Activated naive CD4-positive, alpha-beta T cell treated with anti-CD3 and anti-CD28 coated beads for 36 hours (primary cell): ENCODE data around the gene RNF130. TPM values are rescaled to one million over a fixed set of nuclear protein-coding genes. Genes with fewer than 3 reads are reported as not detected.

Experiments
- CTCF ChIA-PET: fragments of 350-600 bp; sonication (Branson Sonifier 250); formaldehyde crosslinking; loops from one replicate; lab custom pipeline; 2021; ENCODE audit warnings: antibody characterized with exemption; lab: Charles Lee
- DNase-seq: peaks from one replicate; pipeline ENCODE4 v3.0.0-alpha.2; 2020
- H3K27ac Mint-ChIP-seq: one replicate; pipeline ENCODE4 v1.8.0; 2021; ENCODE audit warnings: mild to moderate bottlenecking, mixed read lengths
- H3K27me3 Mint-ChIP-seq: one replicate; pipeline ENCODE4 v1.8.0; 2021; ENCODE audit warnings: low read depth, mixed read lengths
- H3K36me3 Mint-ChIP-seq: one replicate; pipeline ENCODE4 v1.8.0; 2021; ENCODE audit warnings: low read depth, mixed read lengths
- H3K4me1 Mint-ChIP-seq: one replicate; pipeline ENCODE4 v1.8.0; 2021; ENCODE audit warnings: low read depth, mixed read lengths
- H3K4me3 Mint-ChIP-seq: one replicate; pipeline ENCODE4 v1.8.0; 2021; ENCODE audit warnings: mild to moderate bottlenecking, moderate library complexity, mixed read lengths
- H3K9me3 Mint-ChIP-seq: one replicate; pipeline ENCODE4 v1.8.0; 2021; ENCODE audit warnings: mixed read lengths
- intact Hi-C: fragments of 100-400 bp; cut with micrococcal nuclease; formaldehyde crosslinking; loops from one replicate; pipeline ENCODE4 v1.15.1; 2023
- total RNA-seq, 2 experiments: library from RNA; stranded (reverse); gene quantifications; one replicate each; pipeline ENCODE4 v1.2.3, GENCODE V29; 2021

Gene RNF130
- total RNA-seq, 2 experiments from 2014 or later: 10.3 to 11.9 TPM

GRCh38 chr5:180060192-180060591, 11.4 kb downstream of the RNF130 start:
- Mint-ChIP-seq H3K4me3 (no peak overlapping the region), H3K27me3 (no peaks in the 10 kb centered on the region)

DNA sequence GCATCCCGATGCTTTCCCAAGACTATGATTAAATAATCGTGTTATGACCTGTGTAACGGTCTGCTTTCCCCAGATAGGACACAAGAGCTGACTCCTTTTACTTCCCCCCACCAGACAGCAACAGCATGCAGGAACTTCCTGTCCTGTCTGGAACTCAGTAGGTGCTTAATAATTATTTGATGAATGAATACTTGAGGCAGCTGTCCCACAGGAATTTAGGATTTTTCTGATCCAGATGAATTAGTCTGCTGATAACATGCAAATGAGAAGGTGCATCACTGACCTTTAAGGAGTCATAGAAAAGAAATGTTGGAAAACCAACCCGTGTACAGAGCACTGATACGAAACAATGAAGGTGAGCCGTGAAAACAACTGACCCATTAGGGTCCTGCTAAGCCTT, 12.2 kb downstream of the RNF130 start:
- no peak for DNase-seq
- H3K27me3 Mint-ChIP-seq: no peaks in the 10 kb centered on the region
- H3K4me1 Mint-ChIP-seq: no peaks in the 10 kb centered on the region
- H3K4me3 Mint-ChIP-seq: no peak overlapping the region
- H3K9me3 Mint-ChIP-seq: no peaks in the 10 kb centered on the region
- no peak overlapping the region for H3K27ac Mint-ChIP-seq
- intact Hi-C loops: no loop called here
- CTCF ChIA-PET: no interaction called here
- no peaks in the 10 kb centered on the region for H3K36me3 Mint-ChIP-seq

More at GRCh38 chr5:180060192-180060591, 11.4 kb downstream of the RNF130 start:
- intact Hi-C loops: no loop called here
- Mint-ChIP-seq H3K4me1 (no peaks in the 10 kb centered on the region), H3K27ac (no peak overlapping the region), H3K9me3 (no peaks in the 10 kb centered on the region), H3K36me3 (no peaks in the 10 kb centered on the region)
- CTCF ChIA-PET: no interaction called here
- no peak for DNase-seq

DNA sequence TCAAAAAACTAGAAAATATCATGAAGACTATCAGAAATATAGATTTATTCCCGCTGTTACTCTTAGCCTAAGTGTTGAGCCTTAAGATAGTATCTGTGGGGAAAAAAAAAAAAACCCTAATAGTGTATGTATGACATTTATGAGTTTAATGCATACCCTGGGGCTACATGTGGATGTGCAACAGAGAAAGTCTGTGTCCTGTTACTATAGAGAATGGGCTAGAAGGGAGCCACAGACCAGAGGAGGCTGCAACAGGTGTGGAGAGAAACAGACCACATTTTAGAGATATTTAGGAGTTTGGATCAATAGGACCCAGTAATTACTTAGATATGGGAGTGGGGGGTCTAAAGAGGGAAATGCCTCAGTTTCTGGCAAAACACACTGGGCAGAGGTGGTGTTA, 15.4 kb downstream of the RNF130 start:
- Mint-ChIP-seq H3K4me3 (no peak overlapping the region), H3K9me3 (no peaks in the 10 kb centered on the region), H3K27ac (no peak overlapping the region), H3K36me3 (no peaks in the 10 kb centered on the region), H3K27me3 (no peaks in the 10 kb centered on the region), H3K4me1 (peaks cover 10% of the 10 kb centered on the region)
- CTCF ChIA-PET: no interaction called here
- intact Hi-C loops: no loop called here
- DNase-seq: no peak

DNA sequence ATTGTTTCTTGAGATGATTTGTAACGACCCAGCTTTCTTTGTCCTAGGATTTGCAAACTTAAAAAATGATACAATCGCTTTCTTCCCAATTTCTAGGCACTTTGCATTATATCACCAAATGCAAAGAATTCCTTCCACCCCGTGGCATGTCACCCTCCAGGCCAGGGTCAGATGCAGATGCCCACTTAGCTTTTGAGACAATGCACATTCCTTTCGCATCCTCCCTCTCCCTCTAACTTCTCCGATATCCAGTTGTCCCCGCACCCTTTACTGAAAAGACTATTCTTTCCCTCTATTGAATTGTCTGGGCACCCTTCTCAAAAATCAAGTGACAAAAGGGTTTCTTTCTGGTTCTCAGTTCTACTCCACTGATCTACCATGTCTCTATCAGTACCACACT, 17.3 kb downstream of the RNF130 start:
- intact Hi-C loops: no loop called here
- Mint-ChIP-seq H3K27ac (no peak overlapping the region), H3K36me3 (no peaks in the 10 kb centered on the region), H3K4me1 (peaks cover 14% of the 10 kb centered on the region), H3K27me3 (no peaks in the 10 kb centered on the region), H3K9me3 (no peaks in the 10 kb centered on the region), H3K4me3 (no peak overlapping the region)
- CTCF ChIA-PET: no interaction called here
- no peak for DNase-seq

GRCh38 chr5:180053061-180053602, 18.4 kb downstream of the RNF130 start:
- Mint-ChIP-seq H3K4me1 (peaks cover 14% of the 10 kb centered on the region), H3K27me3 (no peaks in the 10 kb centered on the region), H3K36me3 (no peaks in the 10 kb centered on the region), H3K9me3 (no peaks in the 10 kb centered on the region), H3K4me3 (no peak overlapping the region), H3K27ac (no peak overlapping the region)
- intact Hi-C loops: no loop called here
- DNase-seq: no peak
- CTCF ChIA-PET: interaction anchor here (0.8 kb wide), 1 partner anchor 42 kb away, joined by 7 read pairs; no protein-coding TSS in a partner anchor

GRCh38 chr5:180052211-180052818, 19.2 kb downstream of the RNF130 start:
- Mint-ChIP-seq H3K9me3 (no peaks in the 10 kb centered on the region), H3K4me3 (no peak overlapping the region), H3K27ac (no peak overlapping the region), H3K27me3 (no peaks in the 10 kb centered on the region), H3K4me1 (peaks cover 14% of the 10 kb centered on the region), H3K36me3 (no peaks in the 10 kb centered on the region)
- intact Hi-C loops: no loop called here
- DNase-seq: no peak
- CTCF ChIA-PET: no interaction called here

- Mint-ChIP-seq H3K27me3 (no peaks in the 10 kb centered on the region), H3K27ac (no peak overlapping the region), H3K9me3 (no peaks in the 10 kb centered on the region), H3K4me1 (peaks cover 14% of the 10 kb centered on the region), H3K4me3 (no peak overlapping the region), H3K36me3 (no peaks in the 10 kb centered on the region)
- CTCF ChIA-PET: interaction anchor here (0.7 kb wide), 1 partner anchor 37 kb away, joined by 3 read pairs; no protein-coding TSS in a partner anchor
- DNase-seq: no peak
- intact Hi-C loops: no loop called here
Measured at GRCh38 chr5:180050121-180050940, 21.2 kb downstream of the RNF130 start.

DNA sequence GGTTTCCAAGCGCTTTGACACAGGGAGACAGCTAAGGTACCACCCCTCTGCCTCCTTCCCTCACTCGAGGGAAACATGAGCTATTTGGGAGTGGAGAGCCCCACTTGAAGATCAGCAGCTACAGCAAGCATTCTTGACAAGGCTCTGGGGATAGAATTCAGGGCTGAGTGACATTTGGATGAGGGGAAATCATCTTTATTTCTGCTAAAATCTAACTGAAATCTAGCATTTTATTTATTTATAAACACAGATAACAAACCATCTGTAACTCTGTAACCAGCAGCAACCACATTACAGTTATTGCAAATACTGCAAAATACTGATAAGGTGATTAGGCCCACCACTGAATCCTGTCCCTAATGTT, 22.4 kb downstream of the RNF130 start:
- peaks cover 14% of the 10 kb centered on the region for H3K4me1 Mint-ChIP-seq
- no peaks in the 10 kb centered on the region for H3K9me3 Mint-ChIP-seq
- intact Hi-C loops: no loop called here
- no peak for DNase-seq
- H3K27me3 Mint-ChIP-seq: no peaks in the 10 kb centered on the region
- CTCF ChIA-PET: interaction anchor here (1.3 kb wide), 1 partner anchor 9 kb away, joined by 3 read pairs; no protein-coding TSS in a partner anchor
- H3K36me3 Mint-ChIP-seq: no peaks in the 10 kb centered on the region
- no peak overlapping the region for H3K4me3 Mint-ChIP-seq
- no peak overlapping the region for H3K27ac Mint-ChIP-seq

DNA sequence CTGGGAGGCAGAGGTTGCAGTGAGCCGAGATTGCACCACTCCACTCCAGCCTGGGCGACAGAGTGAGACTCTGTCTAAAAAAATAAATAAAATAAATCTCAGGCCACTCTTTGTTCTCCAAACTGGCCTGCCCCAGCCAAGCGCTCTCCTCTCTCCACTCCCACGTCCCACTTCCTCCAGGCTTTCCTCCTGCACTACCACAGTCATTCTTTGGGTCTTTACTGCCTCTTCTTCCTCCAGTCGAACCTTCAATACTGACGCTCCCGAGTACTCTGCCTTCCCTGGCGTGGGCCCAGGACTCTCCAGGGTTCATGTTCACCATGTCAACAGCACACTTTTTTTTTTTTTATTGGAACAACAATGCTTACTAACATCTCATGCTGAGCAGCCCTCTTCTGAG, 23.9 kb downstream of the RNF130 start:
- CTCF ChIA-PET: interaction anchor here (0.6 kb wide), 1 partner anchor 378 kb away, joined by 3 read pairs; no protein-coding TSS in a partner anchor
- no peaks in the 10 kb centered on the region for H3K36me3 Mint-ChIP-seq
- no peaks in the 10 kb centered on the region for H3K27me3 Mint-ChIP-seq
- H3K4me3 Mint-ChIP-seq: no peak overlapping the region
- intact Hi-C loops: no loop called here
- no peak for DNase-seq
- H3K9me3 Mint-ChIP-seq: no peaks in the 10 kb centered on the region
- no peak overlapping the region for H3K27ac Mint-ChIP-seq
- H3K4me1 Mint-ChIP-seq: peaks cover 11% of the 10 kb centered on the region

DNA sequence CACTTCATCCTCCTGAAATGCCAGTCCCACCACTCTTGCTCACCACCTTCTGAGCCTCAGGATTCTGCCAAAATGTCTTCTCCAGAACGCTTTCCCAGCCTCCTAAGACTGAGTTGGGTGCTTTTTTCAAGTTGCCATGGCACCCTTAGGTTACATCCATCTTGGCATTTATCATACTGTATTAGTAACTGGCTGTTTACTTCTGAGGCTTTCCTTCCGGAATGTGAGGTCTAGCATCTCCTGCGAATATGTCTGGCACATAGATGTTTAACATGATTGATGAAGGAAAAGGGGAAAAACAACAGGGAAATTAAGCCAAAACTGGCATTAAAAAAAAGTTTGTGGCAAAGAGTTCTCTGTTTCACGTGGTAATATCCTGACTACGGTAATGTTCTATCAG, 24.9 kb downstream of the RNF130 start:
- intact Hi-C loops: no loop called here
- no peak for DNase-seq
- Mint-ChIP-seq H3K27me3 (no peaks in the 10 kb centered on the region), H3K4me3 (no peak overlapping the region), H3K4me1 (peaks cover 3% of the 10 kb centered on the region), H3K36me3 (no peaks in the 10 kb centered on the region), H3K9me3 (no peaks in the 10 kb centered on the region), H3K27ac (no peak overlapping the region)
- CTCF ChIA-PET: no interaction called here

GRCh38 chr5:180045889-180046499, 25.6 kb downstream of the RNF130 start:
- Mint-ChIP-seq H3K9me3 (no peaks in the 10 kb centered on the region), H3K27ac (no peak overlapping the region), H3K36me3 (no peaks in the 10 kb centered on the region)

DNA sequence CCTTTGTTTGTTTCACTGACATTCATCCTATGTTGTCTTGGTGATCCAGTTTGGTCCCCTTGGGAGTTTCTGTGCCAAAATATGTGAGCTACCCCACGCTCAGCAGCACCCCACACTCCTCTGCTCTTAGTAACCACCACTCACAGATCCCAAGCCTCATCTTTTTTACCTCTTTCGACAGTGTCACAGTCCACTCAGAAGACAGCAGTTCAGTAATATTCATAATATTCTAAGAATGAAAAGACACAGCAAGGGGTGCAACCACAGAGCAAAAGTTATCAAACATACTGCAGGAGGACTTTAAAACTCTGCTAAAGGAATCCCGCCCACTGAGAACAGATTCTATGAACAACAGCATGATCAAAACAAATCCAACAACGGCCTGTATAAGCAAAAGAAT, 28.2 kb downstream of the RNF130 start:
- CTCF ChIA-PET: no interaction called here
- intact Hi-C loops: no loop called here
- Mint-ChIP-seq H3K4me1 (no peaks in the 10 kb centered on the region), H3K4me3 (no peak overlapping the region), H3K9me3 (no peaks in the 10 kb centered on the region), H3K36me3 (peaks cover 10% of the 10 kb centered on the region), H3K27me3 (no peaks in the 10 kb centered on the region), H3K27ac (no peak overlapping the region)
- no peak for DNase-seq

More at GRCh38 chr5:180045889-180046499, 25.6 kb downstream of the RNF130 start:
- intact Hi-C loops: no loop called here
- CTCF ChIA-PET: no interaction called here
- no peaks in the 10 kb centered on the region for H3K27me3 Mint-ChIP-seq
- DNase-seq: no peak
- no peak overlapping the region for H3K4me3 Mint-ChIP-seq
- H3K4me1 Mint-ChIP-seq: peaks cover 3% of the 10 kb centered on the region
